Endothelial cell of umbilical vein (primary cell): ENCODE measurements around the gene C6orf136. TPM values are rescaled to one million over a fixed set of nuclear protein-coding genes. Genes with fewer than 3 reads are reported as not detected.

Experiments
- BruUV-seq: library from RNA; stranded (reverse); fragments of 400-500 nt; replicated peaks from 2 replicates; lab custom pipeline; 2021; lab: Mats Ljungman, UMichigan
- CTCF ChIA-PET: fragments of 300-600, 350-600 bp; sonication (Branson Sonifier 250); formaldehyde crosslinking; loops from one replicate; lab custom pipeline; 2021; ENCODE audit warnings: antibody characterized with exemption, inconsistent platforms; lab: Charles Lee
- POLR2A ChIA-PET: fragments of 300-600, 350-600 bp; sonication (Branson Sonifier 250); formaldehyde crosslinking; loops from one replicate; lab custom pipeline; 2021; ENCODE audit warnings: antibody characterized with exemption, inconsistent platforms; lab: Charles Lee
- DNase-seq: peaks from one replicate; pipeline ENCODE4 v3.0.0-alpha.2; 2011; ENCODE audit warnings: low read depth, low spot score
- FAIRE-seq: peaks from 2 replicates; lab custom pipeline; 2011; peaks lifted over from hg19 to GRCh38; lab: Jason Lieb, UNC
- H2AFZ ChIP-seq: 2 replicates; pipeline ENCODE4 v1.6.0; 2012; ENCODE audit warnings: low read depth, low read length, control low read depth, inconsistent platforms
- H3K27ac ChIP-seq: 2 replicates; pipeline ENCODE4 v1.5.1; 2011; ENCODE audit warnings: low read depth, mild to moderate bottlenecking, control low read depth, low read length, moderate library complexity; ENCODE audit not compliant: insufficient read depth
- H3K27me3 ChIP-seq, 2 experiments: 2 replicates each; pipeline versions ENCODE4 v1.6.0 to v1.6.1; 2011; ENCODE audit warnings: low read length in 2 of 2, mixed read lengths in 1 of 2; ENCODE audit not compliant: control insufficient read depth in 2 of 2, insufficient read depth in 2 of 2
- H3K36me3 ChIP-seq, 2 experiments: 2 replicates in 1 of 2; 3 replicates in 1 of 2; pipeline ENCODE4 v1.5.1; 2011; ENCODE audit warnings: low read length in 2 of 2, mild to moderate bottlenecking in 1 of 2, moderate library complexity in 1 of 2; ENCODE audit not compliant: control insufficient read depth in 2 of 2, insufficient read depth in 2 of 2; ENCODE audit errors: extremely low read depth in 1 of 2
- H3K4me1 ChIP-seq: 3 replicates; pipeline ENCODE4 v1.5.1; 2011; ENCODE audit warnings: mild to moderate bottlenecking, low read length; ENCODE audit not compliant: control insufficient read depth, insufficient read depth; ENCODE audit errors: extremely low read depth
- H3K4me2 ChIP-seq: 2 replicates; pipeline ENCODE4 v1.6.1; 2011; ENCODE audit warnings: low read length, control low read depth, mixed read lengths; ENCODE audit not compliant: insufficient read depth
- H3K4me3 ChIP-seq, 3 experiments: fragments of 200-600 bp in 1 of 3; sonication (generic), shearing (Covaris generic) in 1 of 3; replicated peaks in 1 of 3; 2 replicates each; pipeline ENCODE4 v1.5.1; 2011 to 2016; ENCODE audit warnings: control low read depth in 3 of 3, low read length in 3 of 3, mild to moderate bottlenecking in 2 of 3, inconsistent platforms in 1 of 3, low read depth in 1 of 3, moderate library complexity in 1 of 3; ENCODE audit not compliant: insufficient read depth in 1 of 3
- H3K79me2 ChIP-seq: 2 replicates; pipeline ENCODE4 v1.6.0; 2012; ENCODE audit warnings: low read length, inconsistent platforms; ENCODE audit not compliant: control insufficient read depth, insufficient read depth
- H3K9ac ChIP-seq: replicated peaks from 2 replicates; pipeline ENCODE3; 2011; ENCODE audit warnings: low read length, control low read depth; ENCODE audit not compliant: insufficient read depth; ENCODE audit errors: extremely low read depth
- H3K9me1 ChIP-seq: replicated peaks from 3 replicates; pipeline ENCODE4 v1.6.0; 2011; ENCODE audit warnings: mild to moderate bottlenecking, low read length; ENCODE audit not compliant: control insufficient read depth, insufficient read depth; ENCODE audit errors: extremely low read depth
- H3K9me3 ChIP-seq: replicated peaks from 2 replicates; pipeline ENCODE4 v1.5.1; 2012; ENCODE audit warnings: low read length, inconsistent platforms; ENCODE audit not compliant: control insufficient read depth, insufficient read depth
- H4K20me1 ChIP-seq: replicated peaks from 2 replicates; pipeline ENCODE3; 2011; ENCODE audit warnings: mild to moderate bottlenecking, low read length; ENCODE audit not compliant: control insufficient read depth, insufficient read depth; ENCODE audit errors: extremely low read depth
- EZH2 ChIP-seq: IDR thresholded peaks from 2 replicates; pipeline ENCODE4 v1.6.1; 2012; ENCODE audit warnings: borderline replicate concordance, low read depth, mild to moderate bottlenecking, moderate library complexity, low read length, inconsistent platforms; ENCODE audit not compliant: severe bottlenecking
- FOS ChIP-seq: IDR thresholded peaks from 2 replicates; pipeline ENCODE4 v1.6.1; 2011; ENCODE audit warnings: mild to moderate bottlenecking, low read length, moderate library complexity, borderline replicate concordance; ENCODE audit not compliant: insufficient read depth
- GATA2 ChIP-seq: IDR thresholded peaks from 2 replicates; pipeline ENCODE4 v1.7.0; 2011; ENCODE audit warnings: low read depth, mild to moderate bottlenecking, moderate library complexity, mixed read lengths, low read length; ENCODE audit not compliant: insufficient read length, insufficient read depth
- JUN ChIP-seq: IDR thresholded peaks from 2 replicates; pipeline ENCODE4 v1.6.1; 2011; ENCODE audit warnings: borderline replicate concordance, low read depth; ENCODE audit not compliant: insufficient read length, insufficient read depth
- MYC ChIP-seq: IDR thresholded peaks from one replicate; pipeline ENCODE4 v1.6.1; 2011; ENCODE audit warnings: mild to moderate bottlenecking, low read depth, low read length
- POLR2A ChIP-seq: IDR thresholded peaks from 2 replicates; pipeline ENCODE4 v1.6.1; 2012; ENCODE audit warnings: low read depth, mild to moderate bottlenecking, control low read depth, low read length
- POLR2AphosphoS5 ChIP-seq: IDR thresholded peaks from 2 replicates; pipeline ENCODE4 v1.6.1; 2012; ENCODE audit warnings: low read depth, mild to moderate bottlenecking, control low read depth, low read length, moderate library complexity; ENCODE audit not compliant: insufficient read depth
- dilution Hi-C: fragments of 300-500 bp; cut with MboI; formaldehyde crosslinking; loops from one replicate; pipeline ENCODE4 v1.15.0; 2019; ENCODE audit warnings: low sequenced_read_pairs; ENCODE audit not compliant: extremely low pct_ligation_motif_present
- intact Hi-C: fragments of 100-400 bp; cut with micrococcal nuclease; formaldehyde crosslinking; loops from one replicate; pipeline ENCODE4 v1.10.0; 2022
- polyA plus RNA-seq, 4 experiments: library from polyadenylated mRNA; depleted of rRNA in 3 of 4; stranded (reverse) in 3 of 4; unstranded in 1 of 4; fragments of >200 nt; gene quantifications; 2 replicates each; pipeline versions ENCODE4 v1.2.1 to v1.2.3, GENCODE V29; 2011 to 2012; ENCODE audit warnings: missing spikeins in 1 of 4
- total RNA-seq: library from RNA; stranded (reverse); gene quantifications from 2 replicates; pipeline ENCODE4 v1.2.3, GENCODE V29; 2021
- TF ChIP-seq, protein P1 (sequence below), 2 donors: IDR thresholded peaks; 1 replicate in 1 of 2; 2 replicates in 1 of 2; pipeline ENCODE4 v1.5.1; 2011; ENCODE audit warnings: low read length in 2 of 2, mild to moderate bottlenecking in 2 of 2, moderate library complexity in 2 of 2, control low read depth in 1 of 2, inconsistent platforms in 1 of 2, low read depth in 1 of 2; ENCODE audit not compliant: insufficient read depth in 1 of 2; ENCODE audit errors: extremely low read depth in 1 of 2
- TF ChIP-seq, protein P2 (sequence below): IDR thresholded peaks from 2 replicates; pipeline ENCODE4 v1.6.1; 2011; ENCODE audit not compliant: insufficient read depth, insufficient read length

The C6orf136 gene
- total and polyA plus RNA-seq, 2 donors (not counting 3 experiments of a cell fraction or from before 2014, with no cell fraction given), result 19.1 to 21.0 TPM

DNA sequence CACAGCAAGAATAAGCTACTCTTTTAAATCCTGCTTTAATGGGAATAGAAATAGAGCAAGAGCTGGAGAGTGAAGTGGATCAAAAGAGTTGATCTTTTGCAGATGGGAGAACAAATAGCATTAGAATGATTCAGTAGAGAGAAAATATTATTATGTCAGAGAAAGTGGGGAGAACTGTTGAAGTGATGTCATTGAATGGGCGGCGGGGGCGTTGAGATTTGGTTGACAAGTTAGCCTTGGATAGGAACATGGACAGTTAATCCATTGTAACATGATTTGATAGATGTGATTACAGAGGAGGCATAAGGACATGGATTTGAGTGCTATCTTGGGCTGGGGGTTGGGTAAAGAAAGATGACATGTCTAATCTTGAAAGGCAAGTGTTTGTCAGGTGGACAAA, 11.1 kb upstream of the C6orf136 start:
- Histone ChIP-seq H3K36me3 (peaks cover 0 to 11% of the 10 kb centered on the region in 2 experiments), H3K4me1 (no peaks in the 10 kb centered on the region), H3K79me2 (no peaks in the 10 kb centered on the region), H2AFZ (no peak overlapping the region), H3K4me2 (no peak overlapping the region), H3K9ac (no peak overlapping the region), H3K4me3 (no peak overlapping the region), H3K9me3 (no peaks in the 10 kb centered on the region), H3K27ac (no peak overlapping the region), H4K20me1 (no peaks in the 10 kb centered on the region), H3K27me3 (no peaks in the 10 kb centered on the region), H3K9me1 (no peaks in the 10 kb centered on the region)
- DNase-seq (no peak), FAIRE-seq (no peak)
- ChIA-PET POLR2A (no interaction called here), CTCF (no interaction called here)
- no peak for TF ChIP-seq MYC
- TF ChIP-seq, protein P1, sequence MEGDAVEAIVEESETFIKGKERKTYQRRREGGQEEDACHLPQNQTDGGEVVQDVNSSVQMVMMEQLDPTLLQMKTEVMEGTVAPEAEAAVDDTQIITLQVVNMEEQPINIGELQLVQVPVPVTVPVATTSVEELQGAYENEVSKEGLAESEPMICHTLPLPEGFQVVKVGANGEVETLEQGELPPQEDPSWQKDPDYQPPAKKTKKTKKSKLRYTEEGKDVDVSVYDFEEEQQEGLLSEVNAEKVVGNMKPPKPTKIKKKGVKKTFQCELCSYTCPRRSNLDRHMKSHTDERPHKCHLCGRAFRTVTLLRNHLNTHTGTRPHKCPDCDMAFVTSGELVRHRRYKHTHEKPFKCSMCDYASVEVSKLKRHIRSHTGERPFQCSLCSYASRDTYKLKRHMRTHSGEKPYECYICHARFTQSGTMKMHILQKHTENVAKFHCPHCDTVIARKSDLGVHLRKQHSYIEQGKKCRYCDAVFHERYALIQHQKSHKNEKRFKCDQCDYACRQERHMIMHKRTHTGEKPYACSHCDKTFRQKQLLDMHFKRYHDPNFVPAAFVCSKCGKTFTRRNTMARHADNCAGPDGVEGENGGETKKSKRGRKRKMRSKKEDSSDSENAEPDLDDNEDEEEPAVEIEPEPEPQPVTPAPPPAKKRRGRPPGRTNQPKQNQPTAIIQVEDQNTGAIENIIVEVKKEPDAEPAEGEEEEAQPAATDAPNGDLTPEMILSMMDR (IDR thresholded peaks at IDR 0.05; ENCODE audit: extremely low read depth in 1 of 2, insufficient read depth in 1 of 2, low read depth in 1 of 2, low read length in 2 of 2), result no peak
- TF ChIP-seq FOS, result no peak
- TF ChIP-seq POLR2A, result no peak
- TF ChIP-seq, protein P2, sequence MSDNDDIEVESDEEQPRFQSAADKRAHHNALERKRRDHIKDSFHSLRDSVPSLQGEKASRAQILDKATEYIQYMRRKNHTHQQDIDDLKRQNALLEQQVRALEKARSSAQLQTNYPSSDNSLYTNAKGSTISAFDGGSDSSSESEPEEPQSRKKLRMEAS, result no peak
- no peak for TF ChIP-seq POLR2AphosphoS5
- TF ChIP-seq EZH2, result no peak
- no peak for TF ChIP-seq JUN
- no peak for TF ChIP-seq GATA2
- dilution Hi-C loops, result no loop called here
- intact Hi-C loops, result no loop called here
- no TSS peak for BruUV-seq
